ENCODE measurements around the gene ABTB1. TPM values are rescaled to one million over a fixed set of nuclear protein-coding genes. Genes with fewer than 3 reads are reported as not detected.

Gene ABTB1
- total RNA-seq, 6 experiments from 2014 or later: 9.5 to 14.0 (median 11.5) TPM

DNA sequence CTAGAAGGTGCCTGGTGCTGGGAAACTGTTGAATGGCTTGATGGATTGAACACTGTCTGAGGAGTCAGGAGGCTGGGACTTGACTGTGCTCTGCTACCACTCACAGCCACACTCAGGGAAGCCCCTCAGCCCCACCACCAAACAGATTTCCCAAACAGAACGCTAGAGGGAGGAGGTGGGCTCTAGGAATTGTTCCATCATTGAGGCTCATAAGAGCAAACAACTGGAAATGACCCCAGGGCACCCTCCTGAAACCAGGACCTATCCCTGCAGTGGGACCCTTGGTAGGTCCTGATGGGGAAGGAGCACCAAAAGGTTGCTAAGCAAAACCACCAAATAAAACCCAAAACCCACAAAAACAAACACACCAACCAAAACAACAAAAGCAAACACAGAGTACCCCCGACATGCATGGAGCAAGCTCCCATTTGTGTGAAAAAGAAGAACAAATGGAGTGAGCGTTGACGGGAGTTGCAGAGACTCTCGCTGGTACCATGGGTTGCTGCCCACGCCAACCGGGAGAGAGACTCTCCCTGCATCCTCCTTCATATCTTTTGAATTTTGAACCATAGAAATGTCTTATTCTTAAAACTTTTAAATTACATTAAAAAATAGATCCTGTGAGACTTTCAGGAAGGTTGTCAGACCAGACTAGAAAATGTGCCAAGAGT, 45.6 kb downstream of the ABTB1 start:
- Mint-ChIP-seq H3K36me3 (ENCODE audit: low read depth) (peaks cover 19% of the 10 kb centered on the region; the same call in 1 of the 2 replicates), H3K4me3 (no peak overlapping the region), H3K4me1 (ENCODE audit: low read depth) (peaks cover 10% of the 10 kb centered on the region; the same call in 1 of the 2 replicates), H3K27me3 (ENCODE audit: insufficient read depth) (no peaks in the 10 kb centered on the region; the same call in 1 of the 2 replicates), H3K27ac (no peak overlapping the region), H3K9me3 (no peaks in the 10 kb centered on the region)
- DNase-seq: no peak
- TF ChIP-seq CTCF (IDR thresholded peaks at IDR 0.05): no peak

DNA sequence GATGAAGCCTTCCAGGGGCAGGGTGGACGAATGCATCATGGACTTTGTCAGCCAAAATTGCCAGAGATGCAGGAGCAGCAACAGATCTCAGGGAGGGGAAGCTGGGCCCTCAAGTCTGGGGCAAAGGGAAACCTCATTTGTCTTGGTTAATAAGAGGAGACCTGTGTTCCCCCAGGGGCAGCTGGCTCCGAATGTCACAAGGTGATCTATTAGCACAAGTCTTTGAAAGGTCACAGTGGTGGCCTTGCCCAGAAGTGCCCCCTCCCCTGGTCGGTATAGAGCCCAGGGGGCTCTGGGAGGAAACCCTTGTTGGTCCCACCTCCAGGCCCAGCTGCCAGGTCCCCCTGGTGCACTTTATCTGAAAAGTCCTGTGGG, 46.2 kb downstream of the ABTB1 start:
- Mint-ChIP-seq H3K9me3 (no peaks in the 10 kb centered on the region), H3K36me3 (ENCODE audit: low read depth) (peaks cover 22% of the 10 kb centered on the region)
- DNase-seq: no peak

DNA sequence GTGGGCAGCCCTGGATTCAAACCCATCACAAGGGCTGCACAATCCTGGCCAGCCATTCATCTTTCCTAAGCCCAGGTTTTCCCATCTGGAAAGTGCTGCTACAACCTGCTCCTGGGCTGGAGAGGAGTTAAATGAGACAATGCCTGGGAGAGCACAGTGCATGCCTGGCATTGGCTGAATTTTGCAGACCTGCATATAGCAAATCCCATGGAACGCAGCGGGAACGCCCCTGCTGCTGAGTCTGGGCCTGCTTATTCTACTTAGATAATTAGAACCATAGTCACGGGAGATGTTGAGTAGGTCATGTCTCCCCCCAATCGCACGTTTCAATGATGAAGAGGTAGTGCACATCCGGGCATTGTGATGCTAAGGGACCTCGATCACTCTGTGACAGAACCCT, 46.6 kb downstream of the ABTB1 start:
- TF ChIP-seq CTCF (IDR thresholded peaks at IDR 0.05): no peak
- Mint-ChIP-seq H3K27ac (no peak overlapping the region), H3K4me3 (no peak overlapping the region), H3K4me1 (ENCODE audit: low read depth) (peaks cover 13% of the 10 kb centered on the region; the same call in 1 of the 2 replicates), H3K36me3 (ENCODE audit: low read depth) (peaks cover 26% of the 10 kb centered on the region), H3K9me3 (no peaks in the 10 kb centered on the region), H3K27me3 (ENCODE audit: insufficient read depth) (no peaks in the 10 kb centered on the region; the same call in 1 of the 2 replicates)
- no peak for DNase-seq

More for the DNA sequence above, 46.2 kb downstream of the ABTB1 start:
- no peak overlapping the region for H3K27ac Mint-ChIP-seq
- H3K4me1 Mint-ChIP-seq (ENCODE audit: low read depth): peaks cover 13% of the 10 kb centered on the region; the same call in 1 of the 2 replicates
- no peak overlapping the region for H3K4me3 Mint-ChIP-seq
- H3K27me3 Mint-ChIP-seq (ENCODE audit: insufficient read depth): no peaks in the 10 kb centered on the region; the same call in 1 of the 2 replicates
- no peak for TF ChIP-seq CTCF (IDR thresholded peaks at IDR 0.05)

GRCh38 chr3:127720161-127720823, 47.5 kb downstream of the ABTB1 start:
- Mint-ChIP-seq H3K36me3 (ENCODE audit: low read depth) (peaks cover 30% of the 10 kb centered on the region), H3K4me3 (no peak overlapping the region), H3K9me3 (no peaks in the 10 kb centered on the region), H3K27ac (no peak overlapping the region), H3K27me3 (ENCODE audit: insufficient read depth) (peaks cover 3% of the 10 kb centered on the region), H3K4me1 (ENCODE audit: low read depth) (peaks cover 19% of the 10 kb centered on the region; the same call in 1 of the 2 replicates)
- no peak for DNase-seq
- no peak for TF ChIP-seq CTCF (IDR thresholded peaks at IDR 0.05)

GRCh38 chr3:127720985-127721935, 48.5 kb downstream of the ABTB1 start:
- H3K27ac Mint-ChIP-seq: no peak overlapping the region
- H3K27me3 Mint-ChIP-seq (ENCODE audit: insufficient read depth): peaks cover 3% of the 10 kb centered on the region
- no peak overlapping the region for H3K4me3 Mint-ChIP-seq
- peaks cover 28% of the 10 kb centered on the region for H3K36me3 Mint-ChIP-seq (ENCODE audit: low read depth)
- peaks cover 19% of the 10 kb centered on the region; the same call in 1 of the 2 replicates for H3K4me1 Mint-ChIP-seq (ENCODE audit: low read depth)
- DNase-seq: no peak
- no peaks in the 10 kb centered on the region for H3K9me3 Mint-ChIP-seq
- no peak for TF ChIP-seq CTCF (IDR thresholded peaks at IDR 0.05)

All from HFFc6 (cell line).